GM12878 (cell line): ENCODE data around the gene GLS. TPM values are rescaled to one million over a fixed set of nuclear protein-coding genes. Genes with fewer than 3 reads are reported as not detected.

Source experiments
- ATAC-seq: fragments of 200-7000 bp; cut with Tn5 transposase; 3 replicates; pipeline ENCODE4 v1.9.1; 2020; ENCODE audit warnings: mild to moderate bottlenecking, moderate library complexity
- BruUV-seq: library from RNA; stranded (reverse); fragments of 400-500 nt; replicated peaks from 2 replicates; lab custom pipeline; 2021; lab: Mats Ljungman, UMichigan
- CTCF ChIA-PET: fragments of 300-600 bp; sonication (Branson Sonifier 250); formaldehyde crosslinking; extraction: SDS; loops from one replicate; lab custom pipeline; 2021; ENCODE audit warnings: inconsistent platforms; lab: Yijun Ruan, JAX
- POLR2A ChIA-PET: fragments of 350-600 bp; formaldehyde crosslinking; extraction: SDS; loops from one replicate; lab custom pipeline; 2021; ENCODE audit warnings: inconsistent platforms; lab: Charles Lee
- RAD21 ChIA-PET: fragments of 300-600 bp; sonication (Branson Sonifier 250); formaldehyde crosslinking; loops from one replicate; lab custom pipeline; 2023; ENCODE audit warnings: antibody characterized with exemption; ENCODE audit not compliant: unreplicated experiment; lab: Charles Lee
- SMC1A ChIA-PET: fragments of 300-600 bp; sonication (Branson Sonifier 250); formaldehyde crosslinking; loops from one replicate; lab custom pipeline; 2023; ENCODE audit not compliant: unreplicated experiment, uncharacterized antibody; lab: Charles Lee
- DNase-seq: peaks from one replicate; pipeline ENCODE4 v3.0.0-alpha.2; 2011; ENCODE audit warnings: low read depth, low spot score
- FAIRE-seq: peaks from 3 replicates; lab custom pipeline; 2011; peaks lifted over from hg19 to GRCh38; lab: Jason Lieb, UNC
- H2AFZ ChIP-seq: 2 replicates; pipeline ENCODE4 v1.6.0; 2011; ENCODE audit warnings: low read depth, low read length, control low read depth; ENCODE audit not compliant: control insufficient read depth
- H3K27ac ChIP-seq: 2 replicates; pipeline ENCODE4 v1.5.1; 2011; ENCODE audit warnings: control low read depth; ENCODE audit not compliant: control insufficient read depth, insufficient read depth
- H3K27me3 ChIP-seq, 2 experiments: replicated peaks in 1 of 2; 2 replicates each; pipeline versions ENCODE4 v1.6.0 to v1.6.1; 2011; ENCODE audit warnings: low read length in 1 of 2; ENCODE audit not compliant: control insufficient read depth in 2 of 2, insufficient read depth in 2 of 2
- H3K36me3 ChIP-seq, 2 experiments: 2 replicates each; pipeline ENCODE4 v1.5.1; 2011; ENCODE audit warnings: low read length in 1 of 2; ENCODE audit not compliant: control insufficient read depth in 2 of 2, insufficient read depth in 2 of 2
- H3K4me1 ChIP-seq: 2 replicates; pipeline ENCODE4 v1.6.1; 2011; ENCODE audit warnings: mild to moderate bottlenecking, low read length, moderate library complexity, mixed read lengths; ENCODE audit not compliant: control insufficient read depth, insufficient read depth
- H3K4me2 ChIP-seq: 2 replicates; pipeline ENCODE4 v1.6.0; 2011; ENCODE audit warnings: control low read depth; ENCODE audit not compliant: control insufficient read depth, insufficient read depth
- H3K4me3 ChIP-seq: fragments of 200-600 bp; sonication (generic); 2 replicates; pipeline ENCODE4 v1.5.1; 2016
- H3K79me2 ChIP-seq: 2 replicates; pipeline ENCODE4 v1.6.0; 2011; ENCODE audit warnings: low read length; ENCODE audit not compliant: control insufficient read depth, insufficient read depth
- H3K9ac ChIP-seq: 2 replicates; pipeline ENCODE4 v1.8.0; 2011; ENCODE audit warnings: low read length, control low read depth, mixed read lengths; ENCODE audit not compliant: control insufficient read depth, insufficient read depth
- H3K9me3 ChIP-seq: replicated peaks from 3 replicates; pipeline ENCODE4 v1.5.1; 2011; ENCODE audit warnings: mild to moderate bottlenecking, low read length; ENCODE audit not compliant: control insufficient read depth, insufficient read depth
- H4K20me1 ChIP-seq: 2 replicates; pipeline ENCODE4 v1.6.0; 2011; ENCODE audit not compliant: control insufficient read depth, insufficient read depth
- DPF2 ChIP-seq: fragments of 450-650 bp; IDR thresholded peaks from 2 replicates; pipeline ENCODE4 v1.6.1; 2017; ENCODE audit warnings: mild to moderate bottlenecking
- KLF5 ChIP-seq: fragments of 450-650 bp; IDR thresholded peaks from 2 replicates; pipeline ENCODE4 v1.6.1; 2014; ENCODE audit warnings: mild to moderate bottlenecking; ENCODE audit not compliant: partially characterized antibody
- POLR2A ChIP-seq: IDR thresholded peaks from 2 replicates; pipeline ENCODE4 v1.6.1; 2011; ENCODE audit warnings: low read depth, mild to moderate bottlenecking, low read length
- POLR2AphosphoS5 ChIP-seq: IDR thresholded peaks from 2 replicates; pipeline ENCODE4 v1.6.1; 2011; ENCODE audit warnings: mild to moderate bottlenecking, low read length, inconsistent platforms
- RELA ChIP-seq: fragments of 450-650 bp; IDR thresholded peaks from 2 replicates; pipeline ENCODE4 v1.8.0; 2014; ENCODE audit warnings: borderline replicate concordance; ENCODE audit not compliant: partially characterized antibody
- ZNF384 ChIP-seq: IDR thresholded peaks from 2 replicates; pipeline ENCODE4 v1.6.1; 2012; ENCODE audit warnings: low read depth, mild to moderate bottlenecking, low read length, improper control_type of control experiment, borderline replicate concordance
- WGBS: methylation state at CpG from one replicate; pipeline ENCODE4 v1.1.6; 2016; ENCODE audit warnings: low lambda C conversion rate; ENCODE audit not compliant: insufficient replicate concordance, insufficient coverage; ENCODE audit errors: missing lambda C conversion rate; 5-methylcytosine and 5-hydroxymethylcytosine counted together
- in situ Hi-C: fragments of 300-500 bp; cut with MboI; formaldehyde crosslinking; loops from 9 replicates; pipeline ENCODE4 v1.14.3; 2018; ENCODE audit warnings: mixed read lengths
- intact Hi-C: fragments of 100-400 bp; cut with micrococcal nuclease; formaldehyde crosslinking; loops from one replicate; pipeline ENCODE4 v1.14.2; 2022; ENCODE audit not compliant: unreplicated experiment
- polyA plus RNA-seq, 11 experiments: library from polyadenylated mRNA; depleted of rRNA in 4 of 11; unstranded in 6 of 11; stranded (reverse) in 5 of 11; fragments of >200 nt; fragmentation: Nextera tagmentation in 4 of 11; fragmentation: Illumina TruSeq in 1 of 11; extraction: Ambion mirVana in 4 of 11; extraction: Trizol in 1 of 11; gene quantifications; 1 replicate in 1 of 11; 2 replicates in 10 of 11; pipeline versions ENCODE4 v1.2.1 to v1.2.3, GENCODE V29; 2011 to 2016; ENCODE audit warnings: inconsistent platforms in 2 of 11, missing spikeins in 2 of 11, low read depth in 1 of 11
- total RNA-seq, 4 experiments: library from RNA; depleted of rRNA in 3 of 4; stranded (reverse); fragments of >200 nt in 3 of 4; fragmentation: Illumina TruSeq in 1 of 4; extraction: Trizol in 1 of 4; gene quantifications; 2 replicates each; pipeline versions ENCODE4 v1.2.1 to v1.2.3, GENCODE V29; 2013 to 2021

GLS gene
- total and polyA plus RNA-seq, 10 of the 15 experiments (the other 5 are each of a cell fraction or from before 2014, with no cell fraction given): 15.7 to 145 (median 70.8) TPM

DNA sequence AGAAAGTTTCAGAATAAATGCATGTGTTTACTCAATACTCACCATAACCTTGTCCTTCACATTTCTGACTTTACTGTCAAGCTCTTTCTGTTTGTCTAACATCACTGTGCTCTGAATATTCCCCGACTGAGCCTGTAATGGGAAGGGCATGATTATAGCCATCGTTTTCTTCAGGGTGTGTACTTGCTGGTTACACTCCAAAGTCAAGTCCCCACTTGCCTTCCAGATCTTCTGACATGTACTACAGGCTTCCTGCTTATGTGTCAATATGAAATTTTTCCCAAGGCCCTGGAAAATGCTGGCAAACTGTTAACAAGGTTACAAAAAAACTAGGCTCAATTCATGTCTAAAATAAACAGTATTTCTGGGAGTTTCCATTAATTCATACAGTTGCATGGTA is 120.4 kb downstream of the GLS start:
- peaks cover 41 to 84% of the 10 kb centered on the region in 2 experiments for H3K36me3 ChIP-seq
- peaks cover 24% of the 10 kb centered on the region for H3K9me3 ChIP-seq
- ChIA-PET POLR2A (interaction anchor here (0.6 to 1.1 kb wide), 4 partner anchors 11 to 147 kb away, joined by 3 to 10 read pairs (median 5); no protein-coding TSS in a partner anchor), CTCF (interaction anchor here (1.5 kb wide), 1 partner anchor 10 kb away, joined by 4 read pairs; no protein-coding TSS in a partner anchor), SMC1A (interaction anchor here (0.9 to 2.0 kb wide), 3 partner anchors 26 to 38 kb away, joined by 3 to 5 read pairs (median 5); no protein-coding TSS in a partner anchor), RAD21 (no interaction called here)
- no TSS peak for BruUV-seq
- H3K4me3 ChIP-seq: no peak overlapping the region
- TF ChIP-seq POLR2AphosphoS5 (peak; percentile 6; the same call in 1 of the 2 replicates), DPF2 (no peak), POLR2A (peak; percentile 60; the same call in 1 of the 2 replicates)
- H3K4me1 ChIP-seq: peaks cover 2% of the 10 kb centered on the region; the same call in 1 of the 2 replicates
- FAIRE-seq (no peak), DNase-seq (no peak), ATAC-seq (no peak)
- no peak overlapping the region for H3K4me2 ChIP-seq
- H3K27me3 ChIP-seq: no peaks in the 10 kb centered on the region
- intact Hi-C loops: no loop called here
- H3K27ac ChIP-seq: no peak overlapping the region
- no peak overlapping the region for H3K9ac ChIP-seq
- 55% methylated on average over 2 of the region's 2 CpGs for WGBS
- peaks cover 28% of the 10 kb centered on the region for H4K20me1 ChIP-seq
- no peak overlapping the region for H2AFZ ChIP-seq
- H3K79me2 ChIP-seq: peaks cover 28% of the 10 kb centered on the region
- in situ Hi-C loops: no loop called here

DNA sequence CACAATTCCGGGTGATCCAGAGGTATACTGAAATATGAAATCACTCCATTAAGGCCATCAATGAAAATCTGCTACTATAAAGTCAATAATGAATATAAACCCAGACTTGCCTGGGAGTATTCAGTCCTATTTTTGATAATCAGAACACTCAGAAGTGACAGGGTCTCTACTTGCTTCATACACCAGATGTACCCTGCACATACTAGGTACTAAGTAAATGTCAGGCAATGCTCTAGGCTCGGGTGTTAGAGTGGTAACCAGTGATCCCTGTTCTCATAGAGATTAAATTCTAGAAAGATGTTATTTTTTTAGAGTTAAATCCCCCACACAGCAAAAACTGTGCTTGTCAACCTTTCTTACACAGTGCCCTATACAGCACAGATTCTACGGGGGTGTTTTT is 121.0 kb downstream of the GLS start:
- 75% methylated on average over 3 of the region's 3 CpGs for WGBS
- Histone ChIP-seq H3K27ac (no peak overlapping the region), H3K4me1 (peaks cover 2% of the 10 kb centered on the region; the same call in 1 of the 2 replicates), H3K27me3 (no peaks in the 10 kb centered on the region), H3K9ac (no peak overlapping the region), H3K4me2 (no peak overlapping the region), H3K36me3 (peaks cover 42 to 84% of the 10 kb centered on the region in 2 experiments), H3K9me3 (peaks cover 27% of the 10 kb centered on the region), H4K20me1 (peaks cover 26% of the 10 kb centered on the region; the same call in 1 of the 2 replicates), H3K4me3 (no peak overlapping the region)
- SMC1A ChIA-PET: interaction anchor here (0.8 to 2.3 kb wide), 8 partner anchors 9 to 54 kb away, joined by 3 to 9 read pairs (median 4); no protein-coding TSS in a partner anchor
- no peak for DNase-seq
- in situ Hi-C loops: no loop called here
- CTCF ChIA-PET: interaction anchor here (1.3 kb wide), 1 partner anchor 34 kb away, joined by 3 read pairs; no protein-coding TSS in a partner anchor
- no peak for FAIRE-seq
- no peak; the same call in 2 of the 3 replicates for ATAC-seq
- POLR2A ChIA-PET: interaction anchor here (1.4 to 1.5 kb wide), 2 partner anchors 8 to 15 kb away, joined by 3 to 4 read pairs; no protein-coding TSS in a partner anchor
- intact Hi-C loops: no loop called here
- no peak for TF ChIP-seq RELA
- no peak for TF ChIP-seq KLF5
- TF ChIP-seq ZNF384: no peak
- peak; percentile 55 for TF ChIP-seq POLR2AphosphoS5
- TF ChIP-seq, all 136 proteins: peak for 1
- RAD21 ChIA-PET: no interaction called here
- H2AFZ ChIP-seq: no peak overlapping the region
- H3K79me2 ChIP-seq: peaks cover 31% of the 10 kb centered on the region
- BruUV-seq: no TSS peak
